GM21717 (cell line): ENCODE measurements around the gene CAPSL.
"Not testable (repeated sequence)": the region's sequence is repeated elsewhere in the genome, so short reads cannot be mapped to it uniquely, and the experiment has no call there.

Source experiments
- ATAC-seq: cut with Tn5 transposase; IDR thresholded peaks from one replicate; pipeline ENCODE4 v1.9.1; 2021; ENCODE audit warnings: mild to moderate bottlenecking, moderate library complexity; ENCODE audit not compliant: unreplicated experiment

The CAPSL gene

DNA sequence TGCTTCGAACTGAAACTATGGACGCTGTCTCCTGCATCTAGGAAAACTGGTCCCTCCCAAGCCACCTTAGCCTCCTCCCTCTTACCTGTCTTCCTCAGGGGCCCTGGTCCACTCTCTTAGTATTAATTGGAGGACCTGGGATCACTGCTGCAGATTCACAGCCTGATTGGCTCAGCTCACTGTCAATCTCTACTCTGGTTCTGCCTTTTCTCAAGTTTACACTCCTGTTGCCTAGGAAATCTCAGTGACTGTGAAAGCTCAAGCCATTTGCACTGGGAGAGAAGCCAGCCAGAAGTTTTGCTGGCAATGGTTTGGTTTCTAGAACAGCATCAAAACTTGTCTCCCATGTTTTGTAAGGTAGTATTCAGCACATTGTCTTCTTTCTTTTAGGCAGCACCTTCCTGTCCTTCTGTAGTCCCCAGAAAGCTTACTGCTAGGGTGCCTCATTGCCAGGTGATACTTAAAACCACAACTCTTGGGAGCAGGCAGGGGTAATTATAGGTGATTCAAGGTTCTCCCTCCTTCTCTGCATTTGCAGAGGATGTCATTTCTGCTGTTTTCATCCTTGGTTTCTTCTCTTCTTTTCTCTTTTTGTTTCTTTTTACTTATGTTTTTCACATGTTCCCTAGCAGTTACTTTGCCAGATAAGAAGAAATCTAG, at the start of gene CAPSL:
TSS of gene CAPSL (minus strand) at position 55 of the 660 bp plus-strand sequence. CDS start 17,502 bp downstream, outside the sequence.
- ATAC-seq, result no peak

DNA sequence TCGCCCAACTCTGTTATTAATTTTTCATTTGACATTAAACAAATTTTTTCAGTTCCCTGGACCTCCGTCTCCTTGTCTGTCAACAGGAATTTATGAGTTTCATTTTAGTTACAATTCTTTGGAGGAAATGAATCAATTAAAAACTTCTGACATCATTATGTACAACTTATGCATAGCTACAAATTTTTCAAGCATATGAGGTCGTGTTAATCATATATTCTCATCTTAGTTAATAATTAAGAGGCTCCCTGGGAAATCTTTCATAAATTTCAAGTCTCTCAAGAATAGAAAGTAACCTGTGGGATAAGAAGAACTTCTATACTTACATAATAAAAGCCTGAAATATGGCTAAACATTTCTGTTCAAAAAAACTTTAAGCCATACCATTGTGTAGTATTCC, 49.4 kb upstream of the CAPSL start:
- ATAC-seq, result no peak

DNA sequence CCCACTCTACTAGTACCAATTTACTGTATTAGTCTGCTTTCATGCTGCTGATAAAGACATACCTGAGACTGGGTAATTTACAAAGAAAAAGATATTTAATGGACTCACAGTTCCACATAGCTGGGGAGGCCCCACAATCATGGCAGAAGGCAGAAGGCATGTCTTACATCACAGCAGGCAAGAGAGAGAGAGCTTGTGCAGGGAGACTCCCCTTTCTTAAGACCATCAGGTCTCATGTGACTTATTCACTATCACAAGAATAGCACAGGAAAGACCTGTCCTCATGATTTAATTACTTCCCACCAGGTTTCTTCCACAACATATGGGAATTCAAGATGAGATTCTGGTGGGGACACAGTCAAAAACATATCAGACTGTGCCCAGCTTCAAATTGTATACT, 41.3 kb upstream of the CAPSL start:
- no peak for ATAC-seq

DNA sequence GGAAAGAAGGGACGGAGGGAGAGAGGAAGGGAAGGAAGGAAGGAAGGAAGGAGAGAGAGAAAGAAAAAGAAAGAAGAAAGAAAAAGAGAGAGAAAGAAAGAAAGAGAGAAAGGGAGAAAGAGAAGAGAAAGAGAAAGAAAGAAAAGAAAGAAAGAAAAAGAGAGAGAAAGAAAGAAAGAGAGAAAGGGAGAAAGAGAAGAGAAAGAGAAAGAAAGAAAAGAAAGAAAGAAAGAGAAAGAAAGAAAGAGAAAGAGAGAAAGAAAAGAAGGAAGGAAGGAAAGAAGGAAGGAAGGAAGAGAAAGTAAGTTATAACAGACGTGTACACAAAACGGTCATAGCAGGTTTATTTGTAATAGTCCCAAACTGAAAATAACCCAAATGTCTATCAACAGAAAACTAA, 38.4 kb upstream of the CAPSL start:
- not testable (repeated sequence) for ATAC-seq

DNA sequence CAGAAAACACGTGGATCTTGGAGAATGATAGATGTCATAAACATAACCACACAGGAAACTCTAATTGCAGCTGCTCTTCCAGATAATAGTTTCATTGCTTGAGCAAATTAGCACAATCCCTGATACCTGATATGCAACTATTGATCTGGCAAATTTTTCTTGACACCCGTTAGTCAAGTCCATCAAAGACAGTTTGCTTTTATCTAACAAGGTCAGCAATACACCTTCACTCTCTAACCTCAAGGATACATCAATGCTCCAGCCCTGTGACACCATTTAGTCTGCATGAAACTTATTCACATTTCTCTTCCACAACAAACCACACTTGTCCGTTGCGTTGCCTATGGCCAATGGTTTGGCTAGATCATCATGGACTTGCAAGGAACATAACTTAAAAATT, 36.1 kb upstream of the CAPSL start:
- ATAC-seq, result no peak

DNA sequence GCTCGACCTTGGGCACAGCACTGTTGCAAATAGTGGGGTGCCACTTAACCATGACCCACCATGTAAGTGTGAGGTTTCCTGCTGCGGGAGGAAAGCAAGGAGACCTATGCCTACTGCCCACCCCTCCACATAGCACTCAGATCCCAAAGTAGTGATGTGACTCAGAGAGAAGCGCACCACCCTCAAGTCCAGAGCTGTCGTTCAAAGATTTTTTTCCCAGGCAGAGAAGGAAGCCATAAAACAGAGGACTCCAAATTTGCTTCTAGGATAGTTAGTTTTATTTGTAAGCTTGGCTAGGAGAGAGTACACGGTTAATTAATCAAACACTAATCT, 33.4 kb upstream of the CAPSL start:
- ATAC-seq, result no peak

DNA sequence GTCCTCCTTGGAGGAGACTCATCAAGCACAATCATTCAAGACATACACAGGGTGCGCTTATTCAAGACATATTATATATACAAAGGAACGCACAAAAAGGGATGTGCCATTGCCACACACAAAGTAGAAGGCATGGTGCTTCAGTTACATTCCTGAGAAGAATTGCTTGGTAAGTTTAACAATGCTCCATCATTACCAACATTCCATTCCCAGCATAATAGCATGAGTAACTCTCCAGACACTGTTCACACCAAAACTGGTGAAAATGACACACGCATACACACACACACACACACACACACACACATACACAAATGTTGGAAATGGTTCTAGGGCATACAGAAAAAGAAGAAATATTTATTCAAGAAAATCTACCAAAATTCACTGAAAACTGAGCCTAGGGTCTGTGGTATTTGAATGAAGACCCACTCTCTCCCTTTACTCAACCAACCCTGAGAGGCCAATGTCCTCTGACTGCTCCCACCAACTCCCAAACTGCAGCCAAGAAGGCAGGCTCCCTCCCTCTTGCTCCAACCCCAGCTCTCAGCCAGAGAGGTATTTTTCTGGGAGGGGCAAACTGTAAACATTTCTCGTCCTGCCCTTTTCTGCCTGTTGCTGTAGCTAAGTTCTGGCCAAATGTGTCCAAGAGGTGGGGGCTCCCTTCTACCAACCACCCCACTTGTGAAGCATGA, 32.9 kb upstream of the CAPSL start:
- no peak for ATAC-seq

DNA sequence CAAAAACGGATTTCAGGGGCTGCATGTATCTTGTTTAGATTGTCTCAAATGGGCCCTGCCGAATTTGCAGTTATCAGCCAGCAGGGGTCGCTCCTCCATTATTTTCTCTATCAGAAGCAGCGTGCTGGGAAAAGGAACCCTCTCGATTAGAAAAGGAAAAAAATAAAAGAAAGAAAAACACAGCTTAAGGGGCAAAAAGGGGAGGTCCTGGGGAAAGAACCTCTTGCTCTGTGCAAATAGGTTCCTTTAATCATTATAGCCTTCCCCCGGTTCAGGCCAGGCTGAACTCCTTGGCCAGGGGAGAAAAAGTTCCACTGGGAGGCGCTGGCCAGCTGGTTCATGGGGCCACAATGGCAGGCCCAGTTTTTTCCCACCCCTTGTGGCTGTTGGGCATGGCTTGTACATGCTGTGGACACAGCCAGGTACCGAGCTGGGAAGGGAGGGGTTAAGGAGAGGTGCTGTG, 25.0 kb upstream of the CAPSL start:
- ATAC-seq, result no peak

DNA sequence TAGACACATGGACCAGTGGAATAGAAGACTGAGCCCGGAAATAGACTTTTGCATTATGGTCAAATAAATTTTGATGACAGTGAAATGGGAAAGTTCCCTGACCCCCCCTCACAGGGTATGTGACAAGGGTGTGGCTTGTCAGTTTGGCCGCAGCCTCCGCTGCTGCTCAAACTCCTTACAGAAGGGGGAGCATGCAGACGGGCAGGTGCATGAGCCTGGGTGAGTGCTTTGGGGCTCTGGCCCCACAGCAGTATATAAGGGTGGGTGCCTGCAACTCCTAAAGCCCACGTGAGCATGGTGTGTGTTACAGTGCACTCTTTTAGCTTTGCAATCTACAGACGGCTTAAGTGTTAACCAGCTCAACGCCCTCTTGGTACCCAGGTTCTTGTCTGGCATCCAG, 21.9 kb upstream of the CAPSL start:
- ATAC-seq, result no peak

DNA sequence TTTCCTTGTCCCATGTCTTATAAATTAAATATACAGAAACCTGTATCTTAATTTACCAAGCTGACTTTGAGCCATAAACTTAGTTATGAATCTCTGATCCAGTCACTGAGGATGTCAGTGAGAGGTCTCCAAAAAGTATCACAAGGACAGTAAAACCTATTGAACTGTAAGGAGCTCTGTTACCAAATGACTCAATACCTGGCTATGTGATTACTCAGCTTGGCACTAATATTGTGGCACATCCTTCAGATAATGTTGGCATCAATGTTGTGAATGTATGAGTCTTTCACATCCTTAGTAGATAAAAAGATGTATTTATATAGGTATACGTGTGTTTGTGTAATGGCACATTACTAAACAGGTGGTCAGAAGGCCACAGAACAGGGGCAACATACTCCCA, 18.0 kb upstream of the CAPSL start:
- ATAC-seq, result no peak

DNA sequence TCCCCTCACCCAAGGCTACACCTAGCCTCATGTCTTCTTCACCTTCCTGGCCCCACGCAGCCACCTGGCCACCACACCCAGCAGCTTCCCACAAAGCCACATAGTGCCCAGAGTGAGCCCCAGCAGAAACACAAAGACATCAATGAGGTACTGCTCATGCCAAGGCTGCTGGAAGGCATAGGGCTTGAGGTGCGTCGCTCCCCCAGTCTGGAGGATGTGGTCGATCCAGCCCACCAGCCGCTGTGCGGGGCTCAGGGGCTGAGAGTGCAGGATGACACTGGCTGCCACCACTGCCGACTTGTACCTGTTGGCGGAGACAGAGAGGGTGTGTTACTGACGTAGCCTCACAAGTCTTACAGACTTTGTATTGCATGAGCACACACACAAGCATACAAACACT, 15.8 kb upstream of the CAPSL start:
- ATAC-seq, result no peak

DNA sequence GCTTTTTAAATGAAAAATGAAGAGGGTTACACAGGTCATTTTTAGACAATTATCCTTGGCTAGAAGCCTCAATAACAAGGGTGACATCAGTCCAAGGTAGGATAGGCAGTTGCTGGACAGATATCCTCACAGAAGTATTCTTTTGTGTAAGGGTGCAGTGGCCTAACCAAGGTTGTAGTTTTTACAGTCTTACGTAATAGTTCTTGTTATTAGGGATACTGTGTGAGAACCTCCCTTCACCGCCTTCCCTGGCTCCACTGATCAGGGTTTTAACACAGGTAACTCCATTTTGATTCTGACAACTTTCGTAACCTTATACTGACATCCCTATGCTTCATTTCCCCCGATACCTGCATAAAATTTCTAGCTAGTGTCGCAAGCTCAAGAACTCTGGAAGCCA, 8.7 kb upstream of the CAPSL start:
- no peak for ATAC-seq

DNA sequence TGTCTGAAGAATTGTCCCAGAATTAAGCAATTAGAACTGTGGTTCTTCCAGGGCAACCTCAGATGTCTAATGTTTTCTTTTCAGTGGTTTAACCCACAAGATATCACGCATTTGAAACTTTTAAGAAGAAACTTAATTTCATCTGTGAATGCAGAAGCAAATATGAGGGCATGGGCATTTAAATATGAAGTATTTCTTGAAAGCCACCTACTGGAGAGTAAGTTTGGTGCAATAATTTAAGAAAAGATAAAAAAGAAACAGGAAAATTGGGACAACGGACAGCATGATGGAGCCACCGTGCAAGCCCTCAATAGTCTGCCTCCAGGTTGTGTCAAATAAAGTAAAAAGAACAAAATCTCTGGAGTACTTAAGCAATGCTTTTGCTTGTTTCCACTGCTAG, 1.2 kb upstream of the CAPSL start:
- no peak for ATAC-seq

DNA sequence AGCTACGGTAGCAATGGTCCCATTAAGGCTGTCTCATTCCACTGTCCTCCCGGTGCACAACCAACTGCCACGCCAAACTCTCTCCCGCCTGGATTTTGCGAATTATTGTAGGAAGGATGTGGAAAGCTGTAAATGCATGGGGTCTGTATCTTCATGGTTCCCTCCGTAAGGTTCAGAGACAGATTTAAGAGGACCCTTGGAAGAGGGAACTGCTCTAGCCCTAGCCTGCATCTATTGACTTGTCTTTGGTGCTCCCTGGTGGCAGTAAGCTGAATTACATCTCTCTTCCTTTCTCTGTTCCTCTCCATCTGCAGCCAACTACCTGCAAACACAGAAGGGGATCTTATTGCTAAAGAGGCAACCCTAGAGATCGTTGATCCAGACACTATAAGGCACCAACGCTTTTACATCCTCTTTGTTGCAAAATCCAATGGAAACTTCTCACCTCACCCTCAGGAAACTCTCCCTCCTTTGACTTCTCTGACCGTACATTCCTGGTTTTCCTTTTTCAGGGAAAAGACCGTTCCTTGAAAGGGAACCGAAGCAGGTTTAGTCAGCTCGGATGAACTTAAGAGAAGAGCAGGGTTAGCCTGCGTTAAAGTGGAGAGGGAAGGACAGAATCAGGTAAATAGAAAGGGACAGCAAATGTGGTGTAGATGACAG, 11.9 kb downstream of the CAPSL start:
- no peak for ATAC-seq

DNA sequence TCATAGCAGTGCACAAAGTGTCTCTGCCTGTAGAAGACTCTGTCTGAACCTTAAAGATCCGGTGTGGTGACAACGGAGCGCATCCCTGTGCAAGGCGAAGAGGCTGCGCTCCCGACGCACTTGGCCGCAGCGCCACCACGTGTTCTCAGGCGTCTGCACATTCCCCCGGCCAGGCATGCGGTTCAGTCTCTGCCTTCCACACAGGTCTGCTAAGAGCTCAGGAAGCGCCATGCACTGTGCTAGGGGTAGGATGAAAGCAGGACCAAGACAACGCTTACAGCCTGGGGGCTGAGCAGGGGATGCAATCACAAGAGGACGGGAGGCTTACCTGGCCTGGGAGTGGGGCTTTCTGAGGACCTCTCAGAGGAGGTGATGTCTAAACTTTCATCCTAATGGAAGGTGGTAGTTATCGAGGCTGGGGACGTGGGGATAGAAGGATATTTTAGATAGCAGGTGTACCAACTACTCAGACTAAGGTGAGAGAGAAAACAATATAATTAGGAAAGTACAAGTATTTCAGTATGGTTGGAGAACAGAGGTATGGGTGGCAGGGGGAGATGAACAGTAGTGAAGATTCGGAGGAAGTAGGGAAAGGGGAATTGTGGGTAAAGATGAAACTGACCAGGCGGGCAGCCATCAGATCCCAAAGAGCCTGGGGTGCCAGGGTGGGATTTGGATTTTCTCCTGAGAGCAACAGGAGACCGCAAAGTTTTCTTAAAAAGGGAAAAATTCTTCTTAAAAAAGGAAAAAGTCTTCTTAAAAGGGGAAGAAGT, 13.3 kb downstream of the CAPSL start:
- ATAC-seq, result peak; percentile 72

DNA sequence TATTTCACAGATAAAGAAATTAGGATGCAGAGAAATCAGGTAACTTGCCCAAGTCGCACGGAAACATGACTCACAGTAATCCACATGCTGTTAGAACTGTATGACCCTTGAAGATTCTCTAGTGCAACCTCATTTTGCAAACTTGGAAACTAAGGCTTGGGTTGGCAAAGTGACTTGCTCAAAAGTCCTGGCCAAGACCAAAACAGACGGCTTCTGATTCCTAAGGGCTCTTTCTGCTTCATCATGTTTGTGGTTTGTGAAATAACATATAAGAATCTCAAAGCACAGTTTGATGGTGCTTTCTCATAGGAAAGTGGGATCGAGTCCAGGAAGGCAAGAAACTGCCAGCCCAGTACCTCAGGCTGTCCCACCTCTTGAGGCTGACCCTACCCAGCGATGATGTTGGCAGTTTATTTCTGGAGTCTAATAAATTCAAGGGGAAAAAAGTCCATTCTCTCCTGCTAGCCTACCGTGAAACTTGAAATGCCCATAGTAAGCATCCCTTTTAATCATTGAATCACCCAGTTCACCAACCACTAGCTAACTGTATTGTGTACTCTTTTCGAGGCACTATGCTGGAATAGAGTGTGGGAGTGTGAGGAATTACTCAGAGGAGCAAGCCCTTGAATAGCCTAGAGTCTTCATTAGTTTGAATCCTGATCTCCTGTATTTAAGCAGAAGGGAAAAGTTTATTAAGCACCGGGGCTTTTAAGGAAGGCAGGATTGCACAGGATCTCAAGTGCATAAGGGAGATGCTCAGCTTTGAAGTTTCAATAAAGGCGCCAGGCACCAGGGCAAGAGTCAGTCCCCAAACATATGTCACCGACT, 14.1 kb downstream of the CAPSL start:
- no peak for ATAC-seq

DNA sequence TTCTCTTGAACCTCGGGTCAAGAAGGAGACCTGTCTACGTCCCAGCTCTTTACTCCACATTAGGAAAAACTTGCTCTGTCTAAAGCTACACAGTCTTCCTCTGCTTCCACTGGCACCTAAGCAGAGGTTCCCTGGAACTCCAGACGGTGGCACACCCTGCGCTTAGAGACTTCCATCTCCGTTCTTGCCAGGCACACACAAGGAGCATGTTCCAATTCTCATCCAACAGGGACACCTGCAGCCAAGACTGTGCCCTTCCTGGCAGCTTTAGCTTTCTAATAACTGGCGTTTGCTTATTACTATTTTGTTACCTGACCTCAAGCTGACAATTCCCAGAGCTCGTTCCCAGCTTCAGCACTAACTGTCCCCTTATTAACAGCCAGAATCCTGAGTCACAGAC, 16.0 kb downstream of the CAPSL start:
- no peak for ATAC-seq

DNA sequence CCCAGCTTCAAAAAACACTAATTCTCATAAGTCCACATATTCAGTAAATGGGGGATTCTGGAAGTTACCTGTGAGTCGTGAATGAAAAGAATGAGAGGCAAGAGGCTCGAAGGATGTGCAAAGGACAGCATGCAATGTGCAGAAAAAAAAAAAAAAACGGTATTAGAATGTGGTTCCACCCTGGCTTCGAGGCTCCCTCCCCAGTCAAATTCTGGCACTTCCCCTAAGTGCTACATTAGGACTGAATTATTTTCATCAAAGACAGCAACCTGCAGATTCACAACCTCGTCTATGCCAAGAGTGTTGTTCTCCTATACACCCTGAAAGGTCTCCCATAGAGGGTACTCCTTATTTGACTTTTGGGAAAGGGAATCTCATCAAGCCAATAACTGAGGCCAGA, 16.5 kb downstream of the CAPSL start:
- no peak for ATAC-seq

DNA sequence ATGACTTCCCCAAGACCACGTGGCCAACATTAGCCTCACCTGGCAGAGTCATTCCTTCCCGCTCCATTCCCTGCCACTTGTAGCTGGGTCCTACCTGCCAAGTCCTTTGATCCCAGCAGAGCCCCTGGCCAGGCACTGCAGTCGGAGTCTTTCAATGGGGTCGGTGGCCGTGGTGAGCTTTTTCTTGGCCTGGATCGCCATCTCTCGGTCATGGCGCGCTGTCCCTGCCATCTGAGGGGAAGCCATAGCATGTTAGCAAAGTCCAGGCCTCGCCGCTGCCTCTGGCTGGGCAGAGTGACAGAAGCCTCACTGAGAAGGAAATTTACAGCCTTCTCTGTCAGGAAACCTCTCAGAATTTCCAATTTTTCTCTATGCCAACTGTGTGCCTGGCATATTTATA, 17.5 kb downstream of the CAPSL start:
- ATAC-seq, result no peak

DNA sequence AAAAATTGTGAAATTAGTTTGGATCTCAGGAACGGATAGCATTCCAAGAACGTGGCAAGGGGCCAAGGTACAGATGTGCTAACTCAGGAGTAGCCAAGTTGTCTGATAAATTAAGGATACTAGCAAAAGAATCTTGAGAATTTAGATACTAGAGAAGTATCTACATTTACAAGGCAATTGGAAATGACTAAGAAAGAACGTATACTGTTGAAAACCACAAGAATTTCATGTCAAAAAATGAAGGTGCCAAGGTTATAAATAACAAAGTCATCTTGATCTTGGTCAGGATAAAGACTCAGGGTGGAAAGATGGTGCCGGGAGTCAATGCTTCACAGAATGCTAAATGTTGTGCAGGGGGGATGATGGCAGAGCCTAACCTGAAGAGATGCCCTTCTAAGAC, 19.2 kb downstream of the CAPSL start:
- no peak for ATAC-seq

DNA sequence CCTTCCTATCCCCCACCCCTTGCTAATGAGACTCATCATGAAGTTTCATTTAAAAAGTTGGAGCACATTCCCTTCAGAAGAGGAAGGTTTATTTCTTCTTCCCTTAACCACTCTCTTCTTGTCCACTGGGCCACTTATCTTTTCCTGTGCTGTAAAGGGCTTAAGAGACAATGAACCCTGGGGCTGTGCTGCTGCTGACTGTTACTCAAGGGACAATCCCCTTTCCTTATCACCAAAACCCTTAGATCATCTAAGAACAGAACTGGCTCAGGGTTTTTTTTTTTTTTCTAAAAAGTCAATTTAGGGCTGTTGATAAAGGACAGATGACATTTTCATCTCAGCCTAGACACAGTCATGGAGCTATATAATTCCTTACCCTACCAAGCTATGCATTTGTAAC, 29.6 kb downstream of the CAPSL start:
- no peak for ATAC-seq
